ENCODE results near the gene FARS2.
A peak's percentile ranks its signal among the peaks of the same experiment; 100 is the strongest.
"Not testable (repeated sequence)": the region's sequence is repeated elsewhere in the genome, so short reads cannot be mapped to it uniquely, and the experiment has no call there.

Gene FARS2

GRCh38 chr6:5772408-5773120 lies 511.3 kb downstream of the FARS2 start:
- no peak for DNase-seq

GRCh38 chr6:5776104-5776503 lies 514.8 kb downstream of the FARS2 start:
- DNase-seq: no peak

- DNase-seq: no peak
Observed at GRCh38 chr6:5776706-5777390, 515.5 kb downstream of the FARS2 start.

- no peak for DNase-seq
Observed at GRCh38 chr6:5778317-5778857, 517.1 kb downstream of the FARS2 start.

GRCh38 chr6:5778906-5779305 lies 517.6 kb downstream of the FARS2 start:
- DNase-seq: no peak

- no peak for DNase-seq
Observed at GRCh38 chr6:5781019-5781418, 519.7 kb downstream of the FARS2 start.

GRCh38 chr6:5781966-5782556 lies 520.7 kb downstream of the FARS2 start:
- DNase-seq: no peak

GRCh38 chr6:5782783-5783547 lies 521.7 kb downstream of the FARS2 start:
- DNase-seq: no peak

- DNase-seq: no peak
Observed at GRCh38 chr6:5783584-5784089, 522.3 kb downstream of the FARS2 start.

- no peak for DNase-seq
Observed at GRCh38 chr6:5785249-5785648, 523.9 kb downstream of the FARS2 start.

GRCh38 chr6:5786321-5786968 lies 525.1 kb downstream of the FARS2 start:
- no peak for DNase-seq

- DNase-seq: no peak
Observed at GRCh38 chr6:5786969-5787720, 525.8 kb downstream of the FARS2 start.

GRCh38 chr6:5789426-5789825 lies 528.1 kb downstream of the FARS2 start:
- DNase-seq: not testable (repeated sequence)

- not testable (repeated sequence) for DNase-seq
Observed at GRCh38 chr6:5796555-5796954, 535.2 kb downstream of the FARS2 start.

- DNase-seq: not testable (repeated sequence)
Observed at GRCh38 chr6:5806406-5806805, 545.1 kb downstream of the FARS2 start.

- peak; percentile 7 for DNase-seq
Observed at GRCh38 chr6:5809450-5809849, 548.1 kb downstream of the FARS2 start.

- no peak for DNase-seq
Observed at GRCh38 chr6:5811997-5812396, 550.7 kb downstream of the FARS2 start.

- peak; percentile 14 for DNase-seq
Observed at GRCh38 chr6:5813625-5814027, 552.3 kb downstream of the FARS2 start.

GRCh38 chr6:5814116-5814515 lies 552.8 kb downstream of the FARS2 start:
- DNase-seq: no peak

GRCh38 chr6:5814901-5815300 lies 553.6 kb downstream of the FARS2 start:
- DNase-seq: no peak

- no peak for DNase-seq
Observed at GRCh38 chr6:5817869-5818268, 556.6 kb downstream of the FARS2 start.
